LNCAP (cell line): ENCODE data around the gene TRIM10.

Experiments used
- TF ChIP-seq, protein P1 (sequence below): fragments of 450-650 bp; IDR thresholded peaks from 2 replicates; pipeline ENCODE4 v1.5.1; 2017; ENCODE audit warnings: mild to moderate bottlenecking

Gene TRIM10

DNA sequence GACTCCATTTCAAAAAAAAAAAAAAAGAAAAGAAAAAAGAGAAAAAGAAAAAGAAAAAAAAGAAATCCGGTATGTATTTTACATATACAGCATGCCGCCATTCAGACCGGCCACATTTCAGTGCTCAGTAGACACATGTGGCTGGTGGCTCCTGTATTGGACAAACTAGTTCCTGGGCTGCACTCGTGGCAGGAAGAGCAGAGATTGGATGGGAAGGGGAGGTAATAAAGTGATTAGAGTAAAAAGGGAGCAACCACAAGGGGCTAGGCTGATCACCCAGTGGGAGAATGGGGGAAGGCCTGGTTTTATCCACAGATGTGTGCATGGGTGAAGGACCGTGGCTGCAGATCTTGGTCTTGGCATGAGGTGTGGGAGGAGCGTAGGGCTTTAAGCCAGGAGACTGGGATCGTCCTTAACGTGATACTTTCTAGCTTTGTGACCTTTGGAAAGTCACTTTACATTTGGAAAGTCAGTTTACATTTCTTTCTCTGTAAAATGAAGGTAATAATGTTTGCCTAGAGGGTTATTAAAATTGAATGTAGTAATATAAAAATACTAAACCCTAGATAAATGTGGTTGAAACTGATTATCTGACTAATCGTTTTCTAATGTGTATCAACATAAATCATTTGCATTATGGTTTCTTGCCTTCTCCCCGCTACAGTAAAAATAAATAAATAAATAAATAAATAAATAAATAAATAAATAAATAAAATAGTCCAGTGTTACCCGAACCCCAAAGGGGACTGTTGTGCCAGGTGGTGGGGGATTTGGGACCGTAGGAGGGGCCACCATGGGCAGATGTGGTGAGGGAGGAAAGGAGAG lies 1.5 kb upstream of the TRIM10 start:
- TF ChIP-seq, protein P1, sequence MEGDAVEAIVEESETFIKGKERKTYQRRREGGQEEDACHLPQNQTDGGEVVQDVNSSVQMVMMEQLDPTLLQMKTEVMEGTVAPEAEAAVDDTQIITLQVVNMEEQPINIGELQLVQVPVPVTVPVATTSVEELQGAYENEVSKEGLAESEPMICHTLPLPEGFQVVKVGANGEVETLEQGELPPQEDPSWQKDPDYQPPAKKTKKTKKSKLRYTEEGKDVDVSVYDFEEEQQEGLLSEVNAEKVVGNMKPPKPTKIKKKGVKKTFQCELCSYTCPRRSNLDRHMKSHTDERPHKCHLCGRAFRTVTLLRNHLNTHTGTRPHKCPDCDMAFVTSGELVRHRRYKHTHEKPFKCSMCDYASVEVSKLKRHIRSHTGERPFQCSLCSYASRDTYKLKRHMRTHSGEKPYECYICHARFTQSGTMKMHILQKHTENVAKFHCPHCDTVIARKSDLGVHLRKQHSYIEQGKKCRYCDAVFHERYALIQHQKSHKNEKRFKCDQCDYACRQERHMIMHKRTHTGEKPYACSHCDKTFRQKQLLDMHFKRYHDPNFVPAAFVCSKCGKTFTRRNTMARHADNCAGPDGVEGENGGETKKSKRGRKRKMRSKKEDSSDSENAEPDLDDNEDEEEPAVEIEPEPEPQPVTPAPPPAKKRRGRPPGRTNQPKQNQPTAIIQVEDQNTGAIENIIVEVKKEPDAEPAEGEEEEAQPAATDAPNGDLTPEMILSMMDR: no peak

DNA sequence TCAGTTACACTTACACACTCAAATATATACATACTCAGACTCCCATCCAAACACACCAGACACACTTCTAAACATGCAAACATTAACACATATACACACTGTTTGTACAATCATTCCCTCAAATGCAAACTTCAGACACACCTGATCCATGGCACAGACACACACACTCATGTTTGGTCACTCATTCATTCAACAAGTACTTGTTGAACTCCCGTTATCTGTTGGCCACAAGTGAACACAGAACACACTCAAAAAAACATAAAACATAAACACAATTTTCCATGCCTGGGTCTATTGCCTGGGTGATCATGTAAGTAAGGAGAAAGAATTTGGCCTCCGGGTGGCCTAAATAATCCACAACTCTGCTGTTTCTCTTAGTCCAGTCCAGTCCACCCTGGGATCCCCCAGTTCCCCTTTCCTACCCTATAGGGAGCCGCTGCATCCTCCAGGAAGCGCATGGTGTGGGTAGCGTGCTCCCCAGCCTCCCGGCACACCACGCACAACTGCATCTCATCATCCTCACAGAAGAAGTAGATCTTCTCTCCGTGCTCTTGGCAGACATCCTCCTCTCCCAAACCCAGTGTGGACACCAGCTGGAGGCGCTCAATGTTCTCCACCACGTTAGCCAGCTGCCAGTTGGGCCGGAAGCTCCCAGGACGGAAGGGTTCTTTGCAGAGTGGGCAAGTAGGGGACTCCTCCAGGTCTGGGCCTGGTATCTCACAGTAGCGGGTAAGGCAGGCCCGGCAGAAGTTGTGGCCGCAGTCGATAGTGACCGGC lies 815 bp downstream of the TRIM10 start:
- TF ChIP-seq, protein P1: no peak

DNA sequence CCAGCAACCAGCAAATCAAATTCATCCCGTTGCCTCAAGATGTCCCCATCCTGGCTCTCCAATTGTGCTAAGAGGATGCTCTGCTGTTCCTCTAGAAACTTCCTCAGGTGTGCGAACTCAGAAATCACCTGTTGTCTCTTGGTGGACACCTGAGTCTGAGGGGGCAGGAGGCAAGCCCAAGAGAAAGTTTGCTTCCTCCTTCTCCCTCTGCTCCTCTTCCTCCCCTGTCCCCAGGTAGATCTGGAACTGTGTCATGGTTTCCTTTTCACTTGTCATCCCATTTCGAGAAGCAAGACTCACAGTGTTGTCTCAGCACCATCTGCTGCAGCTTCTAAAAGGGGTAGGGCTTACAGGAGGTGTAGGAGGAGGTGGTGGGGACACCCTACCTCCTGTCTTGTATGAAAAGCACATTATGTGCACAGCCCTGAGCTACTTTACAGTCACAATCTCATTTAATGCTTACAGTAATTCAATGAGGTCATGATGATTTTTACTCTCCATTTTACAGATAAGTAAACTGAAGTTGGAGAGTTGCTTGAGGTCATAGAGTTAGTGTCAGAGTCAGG lies 2.5 kb downstream of the TRIM10 start:
- TF ChIP-seq, protein P1: no peak

DNA sequence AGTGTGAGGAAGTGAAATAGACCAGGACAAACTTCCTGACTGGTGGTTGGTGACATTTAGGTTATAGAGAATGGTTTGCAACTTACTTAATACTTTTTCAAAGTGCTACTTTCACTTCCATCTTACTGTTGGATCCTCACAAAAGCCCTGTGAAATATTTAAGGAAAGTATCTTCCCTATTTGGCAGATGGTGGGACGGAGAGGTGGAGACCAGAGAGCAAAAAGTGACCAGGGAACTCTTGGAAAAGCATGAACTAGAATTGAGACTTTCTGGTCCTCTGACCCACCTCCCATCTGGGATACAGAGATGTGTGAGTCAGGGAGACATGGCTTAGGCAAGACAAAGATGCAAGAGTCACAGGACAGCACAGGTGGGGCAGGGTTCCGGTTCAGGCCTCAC lies 3.0 kb downstream of the TRIM10 start:
- TF ChIP-seq, protein P1: no peak

DNA sequence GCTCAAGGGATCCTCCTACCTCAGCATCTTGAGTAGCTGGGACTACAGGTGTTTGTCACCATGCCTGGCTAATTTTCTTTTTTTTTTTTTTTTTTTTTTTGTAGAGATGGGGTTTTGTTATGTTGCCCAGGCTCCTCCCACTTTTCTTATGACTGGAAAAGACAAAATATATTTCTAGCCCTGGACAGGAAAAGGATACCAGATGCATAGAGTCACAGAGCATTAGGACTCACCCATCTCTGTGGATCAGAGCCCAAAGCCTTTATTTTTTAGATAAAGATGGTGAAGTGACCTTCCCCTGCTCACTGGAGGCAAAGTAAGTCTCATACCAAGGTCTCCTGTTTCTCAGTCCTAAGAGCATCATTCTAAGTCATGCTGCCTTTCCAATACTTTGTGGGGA lies 3.4 kb downstream of the TRIM10 start:
- TF ChIP-seq, protein P1: no peak

DNA sequence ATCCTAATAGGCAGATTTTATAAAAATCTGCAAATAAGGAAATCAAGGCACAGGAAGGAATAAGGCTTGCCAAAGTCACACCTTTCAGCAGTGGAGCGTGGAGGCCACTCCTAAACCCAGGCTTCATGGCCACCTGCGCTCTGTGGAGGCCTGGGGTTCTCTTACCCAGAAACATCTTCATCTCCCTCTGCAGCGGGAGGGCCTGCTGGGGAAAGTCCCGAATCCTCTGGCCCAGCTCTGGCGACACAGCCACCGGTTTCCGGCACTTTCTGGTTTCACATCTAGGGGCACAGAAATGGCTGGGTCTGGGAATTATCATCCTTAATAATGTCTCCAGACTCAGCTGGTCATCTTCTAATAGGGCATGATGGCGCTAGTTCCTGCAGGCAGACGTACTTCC lies 4.2 kb downstream of the TRIM10 start:
- TF ChIP-seq, protein P1: no peak

DNA sequence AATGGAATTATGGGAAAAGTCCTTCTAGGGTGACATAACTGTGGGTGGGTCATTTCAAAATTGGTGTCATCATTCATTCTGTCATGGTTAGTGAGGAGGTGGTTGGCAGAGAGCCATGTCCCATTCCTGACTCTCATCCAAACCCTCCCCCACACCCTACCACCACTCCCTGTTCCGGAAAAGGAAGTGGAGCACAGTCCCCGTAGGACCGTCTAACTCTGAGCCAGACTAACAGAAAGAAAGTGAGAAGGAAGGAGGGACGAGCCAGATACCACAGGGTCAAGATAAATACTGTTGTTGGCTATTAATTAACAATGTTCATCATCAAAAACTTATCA lies 4.8 kb downstream of the TRIM10 start:
- TF ChIP-seq, protein P1: no peak
